Tibial artery (tissue), 4 donors: Measurements from ENCODE around the gene LRRC74A.

Experiments
- DNase-seq, 2 donors: peaks; one replicate each; pipeline ENCODE4 v3.0.0-alpha.2; 2019
- H3K27ac ChIP-seq, 2 donors: fragments of 200-600 bp; sonication (generic) in 1 of 2; 1 replicate in 1 of 2; 2 replicates in 1 of 2; pipeline ENCODE4 v1.5.1; 2018 to 2019; ENCODE audit warnings: mild to moderate bottlenecking in 1 of 2
- H3K27me3 ChIP-seq, 2 donors: fragments of 200-600 bp; sonication (generic) in 1 of 2; one replicate each; pipeline versions ENCODE4 v1.5.1 to v1.6.0; 2016 to 2019
- H3K36me3 ChIP-seq, 3 donors: fragments of 200-600 bp; sonication (generic) in 2 of 3; one replicate each; pipeline ENCODE4 v1.5.1; 2016 to 2019; ENCODE audit warnings: mild to moderate bottlenecking in 2 of 3
- H3K4me1 ChIP-seq, 4 donors: fragments of 200-600 bp; sonication (generic) in 2 of 4; 1 replicate in 3 of 4; 2 replicates in 1 of 4; pipeline ENCODE4 v1.5.1; 2016 to 2019
- H3K4me3 ChIP-seq, 2 donors: fragments of 200-600 bp; sonication (generic) in 1 of 2; 1 replicate in 1 of 2; 2 replicates in 1 of 2; pipeline ENCODE4 v1.5.1; 2018 to 2019; ENCODE audit warnings: mild to moderate bottlenecking in 2 of 2
- H3K9me3 ChIP-seq, 3 donors: fragments of 200-600 bp; sonication (generic) in 1 of 3; one replicate each; pipeline ENCODE4 v1.5.1; 2016 to 2019
- intact Hi-C: fragments of 100-400 bp; cut with DNase I; formaldehyde crosslinking; loops from one replicate; pipeline ENCODE4 v1.15.0; 2023; ENCODE audit warnings: low total_unique reads
- TF ChIP-seq, protein P1 (sequence below), 2 experiments: fragments of 200-600 bp in 1 of 2; fragments of 450-650 bp in 1 of 2; IDR thresholded peaks; one replicate each; pipeline ENCODE4 v1.5.1; 2017 to 2019; ENCODE audit warnings: antibody characterized with exemption in 2 of 2, mild to moderate bottlenecking in 1 of 2, moderate library complexity in 1 of 2

Gene LRRC74A

DNA sequence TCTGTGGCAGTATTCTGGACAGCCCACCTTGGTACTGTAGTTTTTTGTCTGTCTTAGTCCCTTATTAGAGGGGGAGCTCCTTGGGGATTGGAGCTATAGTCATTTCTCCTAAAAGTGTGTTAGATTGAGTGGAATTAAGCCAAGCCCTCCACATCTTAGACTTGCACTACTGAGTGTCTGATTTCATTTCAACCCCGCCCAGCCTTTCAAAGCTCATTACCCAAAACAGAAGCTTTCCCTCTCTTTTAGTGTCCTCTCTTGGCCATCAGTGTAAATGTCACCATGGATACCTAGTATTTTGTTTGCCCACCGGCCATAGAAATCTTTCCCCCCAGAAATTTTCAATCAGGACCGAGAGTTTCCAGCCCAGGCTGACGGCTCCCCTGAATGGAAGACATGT, 74.5 kb downstream of the LRRC74A start:
- peak overlapping the region; percentile 65 to 83 for H3K27ac ChIP-seq
- no peak for DNase-seq
- intact Hi-C loops: no loop called here

DNA sequence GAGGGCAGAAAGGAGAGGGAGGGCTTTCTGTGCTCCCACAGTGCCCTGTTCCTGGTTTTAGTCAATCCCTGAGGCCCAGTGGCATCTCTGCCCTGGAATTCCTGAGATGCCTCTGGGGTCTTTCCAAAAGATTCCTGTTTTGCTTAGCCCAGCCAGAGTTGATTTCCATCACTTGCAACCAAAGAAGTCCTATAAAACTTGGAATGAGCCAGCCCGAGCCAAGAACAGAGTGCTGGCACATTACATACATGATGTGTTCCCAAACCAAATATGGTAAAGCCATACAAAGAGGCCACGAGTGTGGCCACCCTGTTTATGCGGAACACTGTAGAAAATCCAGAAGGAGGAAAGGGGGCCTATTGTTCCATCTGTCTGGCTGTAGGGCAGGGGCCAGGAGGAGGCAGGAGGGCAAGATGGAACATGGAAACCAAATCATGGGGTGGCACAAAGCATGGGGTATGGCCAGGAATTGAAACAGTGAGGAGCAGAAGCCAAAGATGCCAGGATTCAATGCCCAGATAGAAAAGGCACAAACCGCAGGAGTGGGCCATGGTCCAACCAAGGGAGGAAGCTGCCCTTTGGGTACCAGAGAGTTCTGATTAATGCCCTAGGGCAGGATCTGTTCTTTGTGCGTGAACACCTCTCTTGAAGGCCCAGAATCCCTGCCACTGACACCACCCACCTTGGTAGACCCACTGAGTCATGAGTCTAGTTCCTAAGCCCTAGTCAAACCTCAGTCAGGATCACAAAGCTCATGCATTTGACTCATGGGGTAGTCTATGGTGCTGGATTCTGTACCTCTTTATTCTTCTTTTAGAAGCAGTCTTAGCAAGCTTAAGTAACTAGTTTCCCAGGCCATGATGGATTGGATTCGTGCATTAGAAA, 75.2 kb downstream of the LRRC74A start:
- H3K4me3 ChIP-seq: no peak overlapping the region
- H3K36me3 ChIP-seq: no peaks in the 10 kb centered on the region
- no peaks in the 10 kb centered on the region for H3K9me3 ChIP-seq
- H3K27ac ChIP-seq: peak overlapping the region; percentile 65 to 83
- peaks cover 0 to 58% (median 49%) of the 10 kb centered on the region in 4 donors for H3K4me1 ChIP-seq
- intact Hi-C loops: no loop called here
- H3K27me3 ChIP-seq: no peaks in the 10 kb centered on the region
- no peak for DNase-seq
- TF ChIP-seq, protein P1, sequence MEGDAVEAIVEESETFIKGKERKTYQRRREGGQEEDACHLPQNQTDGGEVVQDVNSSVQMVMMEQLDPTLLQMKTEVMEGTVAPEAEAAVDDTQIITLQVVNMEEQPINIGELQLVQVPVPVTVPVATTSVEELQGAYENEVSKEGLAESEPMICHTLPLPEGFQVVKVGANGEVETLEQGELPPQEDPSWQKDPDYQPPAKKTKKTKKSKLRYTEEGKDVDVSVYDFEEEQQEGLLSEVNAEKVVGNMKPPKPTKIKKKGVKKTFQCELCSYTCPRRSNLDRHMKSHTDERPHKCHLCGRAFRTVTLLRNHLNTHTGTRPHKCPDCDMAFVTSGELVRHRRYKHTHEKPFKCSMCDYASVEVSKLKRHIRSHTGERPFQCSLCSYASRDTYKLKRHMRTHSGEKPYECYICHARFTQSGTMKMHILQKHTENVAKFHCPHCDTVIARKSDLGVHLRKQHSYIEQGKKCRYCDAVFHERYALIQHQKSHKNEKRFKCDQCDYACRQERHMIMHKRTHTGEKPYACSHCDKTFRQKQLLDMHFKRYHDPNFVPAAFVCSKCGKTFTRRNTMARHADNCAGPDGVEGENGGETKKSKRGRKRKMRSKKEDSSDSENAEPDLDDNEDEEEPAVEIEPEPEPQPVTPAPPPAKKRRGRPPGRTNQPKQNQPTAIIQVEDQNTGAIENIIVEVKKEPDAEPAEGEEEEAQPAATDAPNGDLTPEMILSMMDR (IDR thresholded peaks at IDR 0.05): no peak

More for the DNA sequence above, 74.5 kb downstream of the LRRC74A start:
- Histone ChIP-seq H3K9me3 (no peaks in the 10 kb centered on the region), H3K36me3 (no peaks in the 10 kb centered on the region), H3K4me3 (no peak overlapping the region), H3K27me3 (no peaks in the 10 kb centered on the region), H3K4me1 (peaks cover 0 to 54% (median 49%) of the 10 kb centered on the region in 4 donors)
- TF ChIP-seq, protein P1 (IDR thresholded peaks at IDR 0.05): no peak

DNA sequence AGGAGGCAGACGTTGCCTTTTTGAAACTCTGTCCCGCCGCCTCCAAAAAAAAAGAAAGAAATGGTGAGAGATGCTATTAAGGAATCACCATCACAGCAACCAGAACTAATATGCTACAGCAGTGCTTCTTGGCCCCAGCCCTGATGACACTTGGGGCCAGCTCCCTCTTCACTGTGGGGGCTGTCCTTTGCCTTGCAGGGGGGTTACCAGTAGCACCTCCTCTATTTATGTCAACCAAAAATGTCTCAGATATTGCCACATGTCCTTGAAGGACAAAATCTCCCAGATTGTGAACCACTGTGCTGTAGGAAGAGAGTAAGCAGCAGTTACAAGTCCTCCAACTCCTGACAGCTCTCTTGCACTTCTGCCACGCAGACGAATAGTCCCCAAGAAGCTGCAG, 76.4 kb downstream of the LRRC74A start:
- Histone ChIP-seq H3K36me3 (no peaks in the 10 kb centered on the region), H3K4me1 (peaks cover 0 to 58% (median 49%) of the 10 kb centered on the region in 4 donors), H3K27ac (peak overlapping the region; percentile 65 to 83), H3K27me3 (no peaks in the 10 kb centered on the region), H3K4me3 (no peak overlapping the region), H3K9me3 (no peaks in the 10 kb centered on the region)
- no peak for DNase-seq
- TF ChIP-seq, protein P1 (IDR thresholded peaks at IDR 0.05): no peak
- intact Hi-C loops: no loop called here

DNA sequence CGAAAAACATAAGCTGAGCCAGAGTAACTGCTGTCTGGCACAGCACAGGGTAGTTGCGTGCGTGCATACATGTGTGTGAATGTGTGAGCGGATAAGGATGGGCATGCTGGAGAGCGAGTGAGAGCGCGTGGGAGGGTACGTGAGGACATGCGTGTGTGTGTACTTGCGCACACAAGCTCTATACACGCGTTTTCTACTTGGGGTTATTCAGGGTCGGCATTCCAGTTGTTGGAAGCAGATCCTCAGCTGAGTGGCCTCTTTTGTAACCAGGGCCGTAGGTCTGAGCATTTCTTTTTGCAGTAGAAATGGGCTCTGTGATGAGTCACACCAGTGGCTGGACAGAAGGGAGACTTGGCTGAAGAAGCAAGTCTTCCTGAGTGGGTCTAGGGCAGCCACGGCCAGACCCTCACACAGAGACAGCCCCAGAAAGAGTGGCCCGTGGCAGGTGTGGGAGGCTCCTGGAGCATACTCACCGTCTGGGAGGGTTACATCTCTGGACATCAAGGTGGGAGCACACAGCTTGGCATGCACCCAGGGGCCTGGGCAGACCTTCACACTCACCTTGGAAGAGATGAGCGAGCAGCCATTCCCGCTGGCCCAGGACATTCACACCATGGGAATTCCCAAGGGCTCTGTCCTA, 78.0 kb downstream of the LRRC74A start:
- no peaks in the 10 kb centered on the region for H3K27me3 ChIP-seq
- TF ChIP-seq, protein P1 (IDR thresholded peaks at IDR 0.05): no peak
- no peaks in the 10 kb centered on the region for H3K36me3 ChIP-seq
- peak overlapping the region; percentile 65 to 83 for H3K27ac ChIP-seq
- H3K4me1 ChIP-seq: peaks cover 0 to 58% (median 49%) of the 10 kb centered on the region in 4 donors
- no peaks in the 10 kb centered on the region for H3K9me3 ChIP-seq
- intact Hi-C loops: no loop called here
- peak; percentile 60 to 91 for DNase-seq
- H3K4me3 ChIP-seq: no peak overlapping the region

DNA sequence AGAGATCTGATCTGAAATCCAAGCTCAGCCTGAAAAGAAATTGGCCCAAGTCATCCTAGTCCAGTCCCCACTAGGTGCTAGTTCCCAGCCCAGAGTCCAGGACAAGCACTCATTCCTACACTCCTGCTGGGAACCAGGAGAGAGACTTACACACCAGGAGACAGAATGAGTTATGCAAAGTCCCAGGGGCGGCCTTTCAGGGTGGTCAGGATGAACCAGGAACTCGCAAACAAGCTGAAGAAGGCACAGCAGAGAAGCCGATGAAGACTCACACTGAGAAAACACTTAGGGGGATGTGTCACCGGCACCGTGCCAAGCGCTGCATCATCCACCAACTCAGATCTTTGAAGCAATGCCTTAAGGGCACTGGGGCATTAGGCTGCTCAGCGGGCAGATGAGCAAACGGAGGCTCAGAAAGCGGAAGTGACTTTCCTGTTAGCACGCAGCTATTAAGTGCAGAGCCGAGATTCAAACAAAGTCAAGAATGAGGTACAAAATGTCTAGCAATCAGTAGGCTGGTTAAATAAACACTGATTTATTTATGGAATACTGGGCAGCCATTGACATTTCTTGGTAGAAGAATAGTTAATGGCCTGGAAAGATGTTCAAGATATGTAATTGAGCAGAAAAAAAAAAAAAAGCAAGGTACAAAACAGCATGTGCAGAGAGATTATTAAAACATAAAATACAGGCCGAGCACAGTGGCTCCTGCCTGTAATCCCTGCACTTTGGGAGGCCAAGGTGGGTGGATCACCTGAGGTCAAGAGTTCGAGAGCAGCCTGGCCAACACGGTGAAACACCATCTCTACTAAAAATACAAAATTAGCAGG, 78.7 kb downstream of the LRRC74A start:
- intact Hi-C loops: no loop called here
- H3K36me3 ChIP-seq: no peaks in the 10 kb centered on the region
- peak overlapping the region; percentile 65 to 83 for H3K27ac ChIP-seq
- no peaks in the 10 kb centered on the region for H3K9me3 ChIP-seq
- TF ChIP-seq, protein P1 (IDR thresholded peaks at IDR 0.05): no peak
- no peak overlapping the region for H3K4me3 ChIP-seq
- H3K4me1 ChIP-seq: peaks cover 0 to 58% (median 49%) of the 10 kb centered on the region in 4 donors
- no peaks in the 10 kb centered on the region for H3K27me3 ChIP-seq
- DNase-seq: peak; percentile 62 to 81
